Measurements from ENCODE around the gene CASZ1. TPM values are rescaled to one million over a fixed set of nuclear protein-coding genes. Genes with fewer than 3 reads are reported as not detected.
A peak's percentile ranks its signal among the peaks of the same experiment; 100 is the strongest.

Gene CASZ1
- total RNA-seq, 4 donors from 2014 or later, result 21.9 to 60.2 (median 29.6) TPM

DNA sequence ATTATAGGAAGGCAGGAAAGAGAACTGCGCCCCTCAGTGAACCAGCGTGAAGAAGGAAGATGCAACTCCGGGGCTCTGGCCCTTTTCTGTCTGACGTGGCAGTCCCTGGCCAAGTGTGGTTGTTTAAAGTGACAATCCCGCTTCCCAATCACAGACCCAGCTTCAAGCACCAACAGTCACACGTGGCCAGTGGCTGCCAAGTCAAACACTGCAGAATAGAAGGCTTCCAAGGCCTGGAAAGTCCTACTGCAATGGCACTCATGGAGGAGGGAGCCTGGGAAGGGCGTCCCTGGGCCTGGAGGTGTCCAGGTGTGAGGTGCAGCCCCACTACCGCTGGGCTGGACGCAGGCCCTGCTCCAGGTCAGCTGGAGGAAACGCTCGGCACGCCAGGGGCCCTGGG, 143.8 kb downstream of the CASZ1 start:
- Histone ChIP-seq H3K36me3 (peaks cover 6 to 76% (median 35%) of the 10 kb centered on the region in 4 donors), H3K9me3 (no peaks in the 10 kb centered on the region), H3K4me3 (no peak overlapping the region), H3K27me3 (no peaks in the 10 kb centered on the region), H3K4me1 (peaks cover 0 to 91% (median 89%) of the 10 kb centered on the region in 4 donors), H3K27ac (replicated peaks in 1 of 4) (peak overlapping the region; percentile 81 to 87 (median 86))
- no peak for TF ChIP-seq EP300 (IDR thresholded peaks at IDR 0.05)
- intact Hi-C loops (cut with DNase I), result no loop called here
- 75% methylated on average over 7 of the region's 12 CpGs for WGBS
- DNase-seq (ENCODE audit: extremely low spot score), result no peak

DNA sequence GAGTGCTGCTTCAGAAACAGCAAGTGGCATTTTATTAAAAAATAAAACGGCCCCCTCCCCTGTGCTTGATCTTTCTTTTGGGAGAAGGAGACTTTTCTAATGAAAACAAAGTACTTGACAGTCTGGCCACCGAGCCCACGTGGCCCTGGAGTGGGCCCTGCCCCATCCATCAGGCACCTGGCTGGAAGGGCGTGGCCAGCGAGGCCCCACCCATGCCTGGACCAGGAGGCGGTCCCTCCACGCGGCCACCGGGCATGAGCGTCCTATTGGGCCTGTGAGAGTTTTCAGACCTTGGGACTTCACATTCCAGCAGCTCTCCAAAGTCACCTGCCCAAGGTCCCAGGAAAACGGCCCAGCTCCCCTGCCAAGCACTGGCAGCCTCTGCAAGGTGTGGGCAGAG, 144.7 kb downstream of the CASZ1 start:
- H3K4me1 ChIP-seq, result peaks cover 0 to 83% (median 81%) of the 10 kb centered on the region in 4 donors
- intact Hi-C loops (cut with DNase I), result no loop called here
- no peaks in the 10 kb centered on the region for H3K9me3 ChIP-seq
- H3K36me3 ChIP-seq, result peaks cover 6 to 75% (median 42%) of the 10 kb centered on the region in 4 donors
- H3K27ac ChIP-seq (replicated peaks in 1 of 4), result peak overlapping the region in 3 of 4 donors; percentile 39 to 87 (median 85)
- TF ChIP-seq POLR2AphosphoS5 (IDR thresholded peaks at IDR 0.05), result no peak
- TF ChIP-seq, protein P1, sequence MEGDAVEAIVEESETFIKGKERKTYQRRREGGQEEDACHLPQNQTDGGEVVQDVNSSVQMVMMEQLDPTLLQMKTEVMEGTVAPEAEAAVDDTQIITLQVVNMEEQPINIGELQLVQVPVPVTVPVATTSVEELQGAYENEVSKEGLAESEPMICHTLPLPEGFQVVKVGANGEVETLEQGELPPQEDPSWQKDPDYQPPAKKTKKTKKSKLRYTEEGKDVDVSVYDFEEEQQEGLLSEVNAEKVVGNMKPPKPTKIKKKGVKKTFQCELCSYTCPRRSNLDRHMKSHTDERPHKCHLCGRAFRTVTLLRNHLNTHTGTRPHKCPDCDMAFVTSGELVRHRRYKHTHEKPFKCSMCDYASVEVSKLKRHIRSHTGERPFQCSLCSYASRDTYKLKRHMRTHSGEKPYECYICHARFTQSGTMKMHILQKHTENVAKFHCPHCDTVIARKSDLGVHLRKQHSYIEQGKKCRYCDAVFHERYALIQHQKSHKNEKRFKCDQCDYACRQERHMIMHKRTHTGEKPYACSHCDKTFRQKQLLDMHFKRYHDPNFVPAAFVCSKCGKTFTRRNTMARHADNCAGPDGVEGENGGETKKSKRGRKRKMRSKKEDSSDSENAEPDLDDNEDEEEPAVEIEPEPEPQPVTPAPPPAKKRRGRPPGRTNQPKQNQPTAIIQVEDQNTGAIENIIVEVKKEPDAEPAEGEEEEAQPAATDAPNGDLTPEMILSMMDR (IDR thresholded peaks at IDR 0.05), result no peak
- H3K4me3 ChIP-seq, result no peak overlapping the region
- 61% methylated on average over 11 of the region's 11 CpGs for WGBS
- H3K27me3 ChIP-seq, result no peaks in the 10 kb centered on the region
- no peak for DNase-seq (ENCODE audit: extremely low spot score)

DNA sequence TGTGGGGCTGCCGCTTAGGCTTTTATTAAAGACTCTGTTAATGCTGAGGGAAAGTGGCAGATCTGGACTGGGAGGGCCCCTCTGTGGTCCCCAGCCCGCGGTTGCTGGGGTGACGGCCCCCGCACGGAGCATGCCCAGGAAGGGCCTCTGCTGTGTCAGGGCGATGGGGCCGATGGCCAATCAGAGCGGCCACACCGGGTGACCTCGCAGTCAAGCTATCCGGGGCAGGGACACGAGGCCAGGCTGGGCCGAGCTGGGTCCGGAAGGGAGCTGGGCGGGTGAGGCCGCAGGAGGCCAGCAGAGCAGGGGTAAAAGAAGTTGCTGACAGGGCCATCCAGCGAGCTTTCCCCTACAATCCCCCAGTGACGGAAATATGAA, 145.1 kb downstream of the CASZ1 start:
- intact Hi-C loops (cut with DNase I), result no loop called here
- H3K27me3 ChIP-seq, result no peaks in the 10 kb centered on the region
- H3K9me3 ChIP-seq, result no peaks in the 10 kb centered on the region
- peaks cover 0 to 79% (median 77%) of the 10 kb centered on the region in 4 donors for H3K4me1 ChIP-seq
- no peak overlapping the region for H3K4me3 ChIP-seq
- H3K27ac ChIP-seq (replicated peaks in 1 of 4), result peak overlapping the region in 3 of 4 donors; percentile 39 to 87 (median 85)
- no peak for DNase-seq (ENCODE audit: extremely low spot score)
- H3K36me3 ChIP-seq, result peaks cover 6 to 71% (median 46%) of the 10 kb centered on the region in 4 donors
- TF ChIP-seq POLR2A (IDR thresholded peaks at IDR 0.05; ENCODE audit: low read depth), result no peak
- WGBS, result 66% methylated on average over 14 of the region's 19 CpGs

DNA sequence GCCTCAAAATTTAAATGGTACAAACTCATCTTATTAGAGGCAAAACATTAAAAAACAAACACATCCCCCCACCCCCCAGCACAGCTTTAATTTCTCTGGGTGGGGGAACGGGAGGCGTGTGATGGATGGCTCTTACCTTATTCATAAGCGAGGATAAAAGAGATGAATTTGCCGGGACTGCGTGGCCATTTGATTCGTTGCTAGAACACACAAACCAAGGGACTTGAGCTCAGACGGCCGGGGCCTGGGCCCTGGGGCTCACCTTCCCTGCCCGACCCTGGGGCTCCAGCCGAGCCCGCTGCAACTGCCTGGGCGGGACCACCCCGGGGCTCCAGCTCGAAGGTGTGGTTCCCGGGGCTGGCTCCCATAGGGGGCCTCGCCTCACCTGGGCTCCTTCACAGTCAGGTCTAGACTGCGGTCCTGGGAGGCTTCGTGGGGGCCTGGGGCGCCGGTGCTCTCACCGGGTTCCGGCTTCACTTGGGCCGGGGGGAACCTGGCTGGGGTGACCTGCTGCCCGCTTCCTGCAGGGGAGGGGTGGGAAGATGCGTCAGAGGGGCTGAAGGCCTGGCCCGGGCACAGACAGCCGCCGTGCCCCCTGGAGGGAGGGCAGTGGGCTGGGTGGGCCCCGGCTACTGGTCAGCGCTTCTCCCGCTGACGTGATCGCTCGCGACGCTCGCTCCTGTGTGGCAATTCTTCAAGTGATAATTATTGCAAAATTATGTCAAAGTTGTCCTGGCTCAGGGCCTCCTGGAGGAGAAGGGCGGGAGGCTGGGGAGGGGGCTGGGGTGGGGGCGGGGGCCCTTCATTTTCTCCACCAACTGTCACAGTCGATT, 145.7 kb downstream of the CASZ1 start:
- no peak for DNase-seq (ENCODE audit: extremely low spot score)
- TF ChIP-seq POLR2A (IDR thresholded peaks at IDR 0.05; ENCODE audit: low read depth) (no peak), EP300 (IDR thresholded peaks at IDR 0.05) (no peak), POLR2AphosphoS5 (IDR thresholded peaks at IDR 0.05) (no peak)
- TF ChIP-seq, protein P1 (IDR thresholded peaks at IDR 0.05), result no peak
- 74% methylated on average over 28 of the region's 40 CpGs for WGBS
- no peaks in the 10 kb centered on the region for H3K9me3 ChIP-seq
- H3K4me3 ChIP-seq, result no peak overlapping the region
- peak overlapping the region in 3 of 4 donors; percentile 39 to 87 (median 85) for H3K27ac ChIP-seq (replicated peaks in 1 of 4)
- intact Hi-C loops (cut with DNase I), result no loop called here
- no peaks in the 10 kb centered on the region for H3K27me3 ChIP-seq
- H3K4me1 ChIP-seq, result peaks cover 0 to 73% (median 71%) of the 10 kb centered on the region in 4 donors
- H3K36me3 ChIP-seq, result peaks cover 10 to 68% (median 52%) of the 10 kb centered on the region in 4 donors

DNA sequence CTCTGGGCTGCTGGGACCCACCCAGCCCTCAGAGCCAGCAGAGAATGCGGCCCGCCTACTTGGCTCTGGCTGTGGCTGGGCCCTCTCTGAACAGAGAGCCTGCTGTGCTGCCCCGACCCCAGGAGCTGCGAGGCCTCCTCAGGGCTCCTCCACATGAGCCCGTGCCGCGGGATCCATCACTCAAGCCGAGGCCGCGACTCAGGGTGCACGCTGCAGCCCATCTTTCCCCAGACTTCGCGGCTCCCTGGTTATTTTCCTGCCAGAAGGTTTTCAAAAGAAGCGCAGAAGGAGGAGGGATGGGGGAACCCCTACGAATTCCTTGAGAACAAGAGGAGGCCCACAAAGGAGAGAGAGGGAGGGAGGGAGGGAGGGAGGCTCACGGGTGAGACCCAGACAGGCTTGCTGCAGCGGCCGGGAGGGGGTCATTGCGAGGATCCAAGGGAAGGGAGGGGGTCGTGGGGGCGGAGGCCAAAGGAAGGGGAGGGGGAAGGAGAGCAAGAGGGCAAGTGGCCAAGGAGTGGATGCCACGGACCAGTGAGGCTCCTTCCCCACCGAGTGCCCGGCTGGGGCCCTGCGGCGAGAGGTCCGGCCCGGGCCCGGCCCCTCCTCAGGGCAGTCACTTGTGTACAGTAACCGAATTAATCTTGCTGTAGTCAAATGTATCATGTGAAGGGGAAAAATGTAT, 146.8 kb downstream of the CASZ1 start:
- no peak for TF ChIP-seq POLR2AphosphoS5 (IDR thresholded peaks at IDR 0.05)
- TF ChIP-seq POLR2A (IDR thresholded peaks at IDR 0.05; ENCODE audit: low read depth), result no peak
- TF ChIP-seq, protein P1 (IDR thresholded peaks at IDR 0.05), result no peak
- TF ChIP-seq EP300 (IDR thresholded peaks at IDR 0.05), result no peak
- Histone ChIP-seq H3K9me3 (no peaks in the 10 kb centered on the region), H3K36me3 (peaks cover 18 to 68% (median 64%) of the 10 kb centered on the region in 4 donors), H3K4me3 (no peak overlapping the region), H3K27me3 (no peaks in the 10 kb centered on the region), H3K27ac (replicated peaks in 1 of 4) (peak overlapping the region; percentile 39 to 87 (median 68)), H3K4me1 (peaks cover 0 to 62% (median 60%) of the 10 kb centered on the region in 4 donors)
- intact Hi-C loops (cut with DNase I), result no loop called here
- WGBS, result 45% methylated on average over 28 of the region's 30 CpGs
- DNase-seq (ENCODE audit: extremely low spot score), result no peak
